GM12878 (cell line): ENCODE measurements around the gene IGF1R. TPM values are rescaled to one million over a fixed set of nuclear protein-coding genes. Genes with fewer than 3 reads are reported as not detected.
"Not testable (repeated sequence)": the region's sequence is repeated elsewhere in the genome, so short reads cannot be mapped to it uniquely, and the experiment has no call there.

Experiments
- ATAC-seq: fragments of 200-7000 bp; cut with Tn5 transposase; 3 replicates; pipeline ENCODE4 v1.9.1; 2020; ENCODE audit warnings: mild to moderate bottlenecking, moderate library complexity
- BruUV-seq: library from RNA; stranded (reverse); fragments of 400-500 nt; replicated peaks from 2 replicates; lab custom pipeline; 2021; lab: Mats Ljungman, UMichigan
- CTCF ChIA-PET: fragments of 300-600 bp; sonication (Branson Sonifier 250); formaldehyde crosslinking; extraction: SDS; loops from one replicate; lab custom pipeline; 2021; ENCODE audit warnings: inconsistent platforms; lab: Yijun Ruan, JAX
- POLR2A ChIA-PET: fragments of 350-600 bp; formaldehyde crosslinking; extraction: SDS; loops from one replicate; lab custom pipeline; 2021; ENCODE audit warnings: inconsistent platforms; lab: Charles Lee
- RAD21 ChIA-PET: fragments of 300-600 bp; sonication (Branson Sonifier 250); formaldehyde crosslinking; loops from one replicate; lab custom pipeline; 2023; ENCODE audit warnings: antibody characterized with exemption; ENCODE audit not compliant: unreplicated experiment; lab: Charles Lee
- SMC1A ChIA-PET: fragments of 300-600 bp; sonication (Branson Sonifier 250); formaldehyde crosslinking; loops from one replicate; lab custom pipeline; 2023; ENCODE audit not compliant: unreplicated experiment, uncharacterized antibody; lab: Charles Lee
- DNase-seq: peaks from one replicate; pipeline ENCODE4 v3.0.0-alpha.2; 2011; ENCODE audit warnings: low read depth, low spot score
- FAIRE-seq: peaks from 3 replicates; lab custom pipeline; 2011; peaks lifted over from hg19 to GRCh38; lab: Jason Lieb, UNC
- H2AFZ ChIP-seq: 2 replicates; pipeline ENCODE4 v1.6.0; 2011; ENCODE audit warnings: low read depth, low read length, control low read depth; ENCODE audit not compliant: control insufficient read depth
- H3K27ac ChIP-seq: 2 replicates; pipeline ENCODE4 v1.5.1; 2011; ENCODE audit warnings: control low read depth; ENCODE audit not compliant: control insufficient read depth, insufficient read depth
- H3K27me3 ChIP-seq, 2 experiments: replicated peaks in 1 of 2; 2 replicates each; pipeline versions ENCODE4 v1.6.0 to v1.6.1; 2011; ENCODE audit warnings: low read length in 1 of 2; ENCODE audit not compliant: control insufficient read depth in 2 of 2, insufficient read depth in 2 of 2
- H3K36me3 ChIP-seq, 2 experiments: 2 replicates each; pipeline ENCODE4 v1.5.1; 2011; ENCODE audit warnings: low read length in 1 of 2; ENCODE audit not compliant: control insufficient read depth in 2 of 2, insufficient read depth in 2 of 2
- H3K4me1 ChIP-seq: 2 replicates; pipeline ENCODE4 v1.6.1; 2011; ENCODE audit warnings: mild to moderate bottlenecking, low read length, moderate library complexity, mixed read lengths; ENCODE audit not compliant: control insufficient read depth, insufficient read depth
- H3K4me2 ChIP-seq: 2 replicates; pipeline ENCODE4 v1.6.0; 2011; ENCODE audit warnings: control low read depth; ENCODE audit not compliant: control insufficient read depth, insufficient read depth
- H3K4me3 ChIP-seq: fragments of 200-600 bp; sonication (generic); 2 replicates; pipeline ENCODE4 v1.5.1; 2016
- H3K79me2 ChIP-seq: 2 replicates; pipeline ENCODE4 v1.6.0; 2011; ENCODE audit warnings: low read length; ENCODE audit not compliant: control insufficient read depth, insufficient read depth
- H3K9ac ChIP-seq: 2 replicates; pipeline ENCODE4 v1.8.0; 2011; ENCODE audit warnings: low read length, control low read depth, mixed read lengths; ENCODE audit not compliant: control insufficient read depth, insufficient read depth
- H3K9me3 ChIP-seq: replicated peaks from 3 replicates; pipeline ENCODE4 v1.5.1; 2011; ENCODE audit warnings: mild to moderate bottlenecking, low read length; ENCODE audit not compliant: control insufficient read depth, insufficient read depth
- H4K20me1 ChIP-seq: 2 replicates; pipeline ENCODE4 v1.6.0; 2011; ENCODE audit not compliant: control insufficient read depth, insufficient read depth
- BRCA1 ChIP-seq: IDR thresholded peaks from 2 replicates; pipeline ENCODE4 v1.6.1; 2011; ENCODE audit warnings: low read depth, low read length, improper control_type of control experiment
- CHD1 ChIP-seq: IDR thresholded peaks from 2 replicates; pipeline ENCODE4 v1.6.1; 2012; ENCODE audit warnings: low read depth, low read length, improper control_type of control experiment
- FOXM1 ChIP-seq: IDR thresholded peaks from 2 replicates; pipeline ENCODE4 v1.6.1; 2012; ENCODE audit warnings: low read depth, mild to moderate bottlenecking, inconsistent platforms, low read length, moderate library complexity
- GABPA ChIP-seq: IDR thresholded peaks from 2 replicates; pipeline ENCODE4 v1.6.1; 2014; ENCODE audit warnings: antibody characterized with exemption, low read depth, mild to moderate bottlenecking, inconsistent platforms
- JUND ChIP-seq: IDR thresholded peaks from 2 replicates; pipeline ENCODE4 v1.6.1; 2012; ENCODE audit warnings: low read depth, mild to moderate bottlenecking, low read length, improper control_type of control experiment, moderate library complexity
- MEF2A ChIP-seq: IDR thresholded peaks from 2 replicates; pipeline ENCODE4 v1.6.1; 2011; ENCODE audit warnings: low read depth, mild to moderate bottlenecking, low read length, moderate library complexity; ENCODE audit not compliant: insufficient read depth
- MTA3 ChIP-seq: IDR thresholded peaks from 2 replicates; pipeline ENCODE4 v1.6.1; 2012; ENCODE audit warnings: low read length, inconsistent platforms, borderline replicate concordance
- PAX5 ChIP-seq: IDR thresholded peaks from 2 replicates; pipeline ENCODE4 v1.6.1; 2011; ENCODE audit warnings: low read depth, low read length, borderline replicate concordance
- RAD51 ChIP-seq: fragments of 450-650 bp; IDR thresholded peaks from 2 replicates; pipeline ENCODE4 v1.6.1; 2016; ENCODE audit warnings: moderate library complexity, mild to moderate bottlenecking, inconsistent platforms
- RFX5 ChIP-seq: IDR thresholded peaks from 2 replicates; pipeline ENCODE4 v1.6.1; 2011; ENCODE audit warnings: low read depth, low read length, improper control_type of control experiment
- SREBF1 ChIP-seq: IDR thresholded peaks from 2 replicates; pipeline ENCODE4 v1.6.1; 2012; ENCODE audit warnings: mild to moderate bottlenecking, low read length
- SRF ChIP-seq, 2 experiments: IDR thresholded peaks; 2 replicates each; pipeline ENCODE4 v1.6.1; 2011; ENCODE audit warnings: low read depth in 2 of 2, low read length in 2 of 2, mild to moderate bottlenecking in 1 of 2, moderate library complexity in 1 of 2
- WGBS: methylation state at CpG from one replicate; pipeline ENCODE4 v1.1.6; 2016; ENCODE audit warnings: low lambda C conversion rate; ENCODE audit not compliant: insufficient replicate concordance, insufficient coverage; ENCODE audit errors: missing lambda C conversion rate; 5-methylcytosine and 5-hydroxymethylcytosine counted together
- in situ Hi-C: fragments of 300-500 bp; cut with MboI; formaldehyde crosslinking; loops from 9 replicates; pipeline ENCODE4 v1.14.3; 2018; ENCODE audit warnings: mixed read lengths
- intact Hi-C: fragments of 100-400 bp; cut with micrococcal nuclease; formaldehyde crosslinking; loops from one replicate; pipeline ENCODE4 v1.14.2; 2022; ENCODE audit not compliant: unreplicated experiment
- polyA plus RNA-seq, 11 experiments: library from polyadenylated mRNA; depleted of rRNA in 4 of 11; unstranded in 6 of 11; stranded (reverse) in 5 of 11; fragments of >200 nt; fragmentation: Nextera tagmentation in 4 of 11; fragmentation: Illumina TruSeq in 1 of 11; extraction: Ambion mirVana in 4 of 11; extraction: Trizol in 1 of 11; gene quantifications; 1 replicate in 1 of 11; 2 replicates in 10 of 11; pipeline versions ENCODE4 v1.2.1 to v1.2.3, GENCODE V29; 2011 to 2016; ENCODE audit warnings: inconsistent platforms in 2 of 11, missing spikeins in 2 of 11, low read depth in 1 of 11
- total RNA-seq, 4 experiments: library from RNA; depleted of rRNA in 3 of 4; stranded (reverse); fragments of >200 nt in 3 of 4; fragmentation: Illumina TruSeq in 1 of 4; extraction: Trizol in 1 of 4; gene quantifications; 2 replicates each; pipeline versions ENCODE4 v1.2.1 to v1.2.3, GENCODE V29; 2013 to 2021

Gene IGF1R
- total and polyA plus RNA-seq, 10 of the 15 experiments (the other 5 are each of a cell fraction or from before 2014, with no cell fraction given) = 0.03 to 2.7 (median 0.66) TPM

- RAD21 ChIA-PET = no interaction called here
- no peak overlapping the region for H2AFZ ChIP-seq
- 56% methylated on average over 5 of the region's 5 CpGs for WGBS
- in situ Hi-C loops (no loop called here), intact Hi-C loops (no loop called here)
- H3K27ac ChIP-seq = no peak overlapping the region
- no peak overlapping the region for H3K4me2 ChIP-seq
- no peaks in the 10 kb centered on the region for H3K36me3 ChIP-seq
- DNase-seq (no peak), FAIRE-seq (no peak), ATAC-seq (no peak)
- H3K9me3 ChIP-seq = no peaks in the 10 kb centered on the region
- SMC1A ChIA-PET = no interaction called here
- TF ChIP-seq SREBF1 = no peak
- no peak for TF ChIP-seq RFX5
- no peak for TF ChIP-seq JUND
- no peak for TF ChIP-seq FOXM1
- TF ChIP-seq RAD51 = no peak
- TF ChIP-seq MTA3 = no peak
- no peak for TF ChIP-seq CHD1
- TF ChIP-seq PAX5 = no peak
- TF ChIP-seq GABPA = no peak
- TF ChIP-seq MEF2A = no peak
- no peak for TF ChIP-seq SRF (IDR thresholded peaks at IDR 0.05; ENCODE audit: low read depth in 2 of 2, low read length in 2 of 2)
- TF ChIP-seq BRCA1 = no peak
- no peaks in the 10 kb centered on the region for H4K20me1 ChIP-seq
- H3K79me2 ChIP-seq = no peaks in the 10 kb centered on the region
- H3K4me3 ChIP-seq = no peak overlapping the region
- H3K9ac ChIP-seq = no peak overlapping the region
- CTCF ChIA-PET = no interaction called here
- BruUV-seq = no TSS peak
- no peaks in the 10 kb centered on the region; a peak in 1 of 4 replicates for H3K27me3 ChIP-seq
- POLR2A ChIA-PET = no interaction called here
- no peaks in the 10 kb centered on the region for H3K4me1 ChIP-seq
Measured at GRCh38 chr15:98617328-98617980, 30.9 kb upstream of the IGF1R start.

DNA sequence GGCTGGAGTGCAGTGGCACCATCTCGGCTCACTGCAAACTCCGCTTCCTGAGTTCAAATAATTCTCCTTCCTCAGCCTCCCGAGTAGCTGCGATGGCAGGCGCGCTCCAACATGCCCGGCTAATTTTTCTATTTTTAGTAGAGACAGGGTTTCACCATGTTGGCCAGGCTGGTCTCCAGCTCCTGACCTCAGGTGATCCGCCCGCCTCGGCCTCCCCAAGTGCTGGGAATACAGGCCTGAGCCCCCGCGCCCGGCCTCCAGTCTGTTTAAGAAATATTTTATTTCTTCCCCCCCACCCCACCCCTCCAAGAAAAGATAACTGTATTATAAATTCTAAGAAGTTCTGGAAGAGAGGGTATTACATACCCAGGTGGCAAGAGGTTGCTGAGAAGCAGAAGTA is 29.8 kb upstream of the IGF1R start:
- H3K27me3 ChIP-seq, H3K9ac ChIP-seq, H3K4me1 ChIP-seq, in situ Hi-C loops, RAD21 ChIA-PET, ATAC-seq, DNase-seq, H3K27ac ChIP-seq, SMC1A ChIA-PET, H3K9me3 ChIP-seq, POLR2A ChIA-PET, H3K4me2 ChIP-seq, FAIRE-seq, intact Hi-C loops, H3K79me2 ChIP-seq, CTCF ChIA-PET, H3K36me3 ChIP-seq, BruUV-seq, H4K20me1 ChIP-seq, H3K4me3 ChIP-seq, H2AFZ ChIP-seq: not testable (repeated sequence)
- 83% methylated on average over 13 of the region's 13 CpGs for WGBS
